Activated naive CD4-positive, alpha-beta T cell treated with anti-CD3 and anti-CD28 coated beads, Interleukin-2, amount 10 ng/mL, durations not matched to agents 5 hours and 36 hours (primary cell): ENCODE results near the gene IL10RA. TPM values are rescaled to one million over a fixed set of nuclear protein-coding genes. Genes with fewer than 3 reads are reported as not detected.

Experiments used
- total RNA-seq, 2 experiments: library from RNA; stranded (reverse); gene quantifications; one replicate each; pipeline ENCODE4 v1.2.3, GENCODE V29; 2021

IL10RA gene
- 100 to 1,000 TPM; 154 to 156 TPM for total RNA-seq

DNA sequence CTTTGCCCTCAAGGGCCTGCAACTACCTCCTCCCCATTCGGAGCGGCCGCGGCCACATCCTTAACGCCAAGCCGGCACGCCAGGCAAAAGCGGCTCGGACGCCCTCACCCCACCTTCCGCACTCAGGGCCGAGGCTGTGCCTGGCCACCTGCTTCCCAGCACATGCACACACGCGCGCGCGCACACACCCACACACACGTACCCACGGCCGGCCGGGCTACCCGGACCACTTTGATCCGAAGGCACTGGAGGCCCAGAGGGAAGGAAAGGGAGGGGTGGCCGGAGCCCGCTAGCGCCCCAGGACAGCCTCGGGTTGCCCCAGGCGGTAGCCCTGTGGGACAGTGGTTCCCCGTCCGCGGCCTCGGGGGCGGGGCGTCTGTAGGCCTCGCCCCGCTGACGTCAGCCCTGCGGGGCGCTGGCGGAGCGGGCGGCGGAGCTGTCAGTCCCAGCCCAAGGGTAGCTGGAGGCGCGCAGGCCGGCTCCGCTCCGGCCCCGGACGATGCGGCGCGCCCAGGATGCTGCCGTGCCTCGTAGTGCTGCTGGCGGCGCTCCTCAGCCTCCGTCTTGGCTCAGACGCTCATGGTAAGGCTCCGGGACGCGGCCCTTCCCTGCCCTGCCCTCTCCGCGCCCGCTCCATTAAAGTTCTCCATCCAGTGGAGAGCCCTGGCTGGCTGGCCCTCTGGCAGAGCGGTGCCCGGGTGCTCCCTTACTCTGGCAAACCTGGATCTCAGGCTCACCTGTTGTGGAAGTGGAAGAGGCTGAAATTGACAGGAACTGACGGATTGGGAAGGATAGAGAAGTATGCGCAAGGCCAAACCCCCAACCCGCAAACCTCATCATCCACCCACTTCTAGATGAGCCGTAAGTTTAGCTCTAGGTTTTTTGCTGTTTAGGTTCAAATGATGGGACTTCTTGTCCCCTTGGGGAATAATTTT lies at the start of gene IL10RA:
Gene IL10RA (plus strand): TSS at position 442 of the 935 bp plus-strand sequence. CDS start 74 bp downstream, at position 516.

Other genes with a start within 250 kb of the IL10RA start
- not detected for gene DSCAML1, start 189.2 kb upstream of the IL10RA start, total RNA-seq
- under 1 TPM; 0.43 to 0.63 TPM for gene FXYD2, start 161.7 kb upstream of the IL10RA start, total RNA-seq
- not detected for gene FXYD6, start 109.7 kb upstream of the IL10RA start, total RNA-seq
- 1 to 10 TPM; 1.7 to 2.0 TPM for gene TMPRSS13, start 57.0 kb upstream of the IL10RA start, total RNA-seq
- gene TMPRSS4, start 90.7 kb downstream of the IL10RA start, total RNA-seq: not detected
- gene SMIM35, start 100.6 kb downstream of the IL10RA start, total RNA-seq: under 1 TPM; 0.05 to 0.17 TPM
- under 1 TPM in 1 of 2 experiments, not detected in 1; 0.10 TPM for gene SCN4B, start 166.4 kb downstream of the IL10RA start, total RNA-seq
- gene SCN2B, start 190.2 kb downstream of the IL10RA start, total RNA-seq: not detected
- 10 to 100 TPM; 74.3 to 76.2 TPM for gene JAML, start 238.6 kb downstream of the IL10RA start, total RNA-seq